SK-N-SH (cell line): ENCODE data around the gene ANO6. TPM values are rescaled to one million over a fixed set of nuclear protein-coding genes. Genes with fewer than 3 reads are reported as not detected.

Experiments used
- CTCF ChIA-PET: fragments of 300-600, 350-600 bp; formaldehyde crosslinking; extraction: SDS; loops from one replicate; lab custom pipeline; 2021; lab: Yijun Ruan, JAX
- POLR2A ChIA-PET: fragments of 350-600 bp; sonication (Branson Sonifier 250); formaldehyde crosslinking; extraction: SDS; loops from one replicate; lab custom pipeline; 2020; ENCODE audit warnings: antibody characterized with exemption, inconsistent platforms; lab: Yijun Ruan, JAX
- DNase-seq: peaks from one replicate; pipeline ENCODE4 v3.0.0; 2012
- H2AFZ ChIP-seq: fragments of 200-600 bp; sonication (generic); 2 replicates; pipeline ENCODE4 v1.8.1; 2016; ENCODE audit warnings: antibody characterized with exemption, mild to moderate bottlenecking, low read depth
- H3F3A ChIP-seq: fragments of 200-600 bp; sonication (generic); replicated peaks from 2 replicates; pipeline ENCODE3; 2016; ENCODE audit warnings: antibody characterized with exemption, mild to moderate bottlenecking; ENCODE audit not compliant: insufficient read depth
- H3K27ac ChIP-seq, 2 experiments: fragments of 200-500 bp in 1 of 2; fragments of 200-600 bp in 1 of 2; sonication (Bioruptor generic) in 1 of 2; sonication (generic), shearing (Covaris generic) in 1 of 2; 2 replicates each; pipeline versions ENCODE4 v1.5.1 to v1.6.1; 2014 to 2016; ENCODE audit warnings: low read depth in 2 of 2, inconsistent platforms in 1 of 2, low read length in 1 of 2, mild to moderate bottlenecking in 1 of 2, mixed read lengths in 1 of 2
- H3K27me3 ChIP-seq: fragments of 200-600 bp; sonication (generic), shearing (Covaris generic); 2 replicates; pipeline ENCODE4 v1.6.1; 2016; ENCODE audit warnings: mixed run types; ENCODE audit not compliant: insufficient read depth
- H3K36me3 ChIP-seq, 2 experiments: fragments of 200-500 bp in 1 of 2; fragments of 200-600 bp in 1 of 2; sonication (Bioruptor generic) in 1 of 2; sonication (generic) in 1 of 2; replicated peaks in 1 of 2; 2 replicates each; pipeline versions ENCODE3 to v1.5.1; 2014 to 2016; ENCODE audit warnings: low read length in 1 of 2, mild to moderate bottlenecking in 1 of 2; ENCODE audit not compliant: insufficient read depth in 2 of 2, control insufficient read depth in 1 of 2
- H3K4me1 ChIP-seq, 2 experiments: fragments of 200-500 bp in 1 of 2; fragments of 200-600 bp in 1 of 2; sonication (Bioruptor generic) in 1 of 2; sonication (generic), shearing (Covaris generic) in 1 of 2; 2 replicates each; pipeline versions ENCODE4 v1.5.1 to v1.6.1; 2014 to 2016; ENCODE audit warnings: low read depth in 1 of 2, low read length in 1 of 2, mixed run types in 1 of 2; ENCODE audit not compliant: insufficient read depth in 2 of 2, control insufficient read depth in 1 of 2
- H3K4me2 ChIP-seq: fragments of 200-600 bp; sonication (generic), shearing (Covaris generic); 2 replicates; pipeline ENCODE4 v1.6.1; 2017; ENCODE audit warnings: mixed run types
- H3K4me3 ChIP-seq, 2 experiments: fragments of 200-500 bp in 1 of 2; fragments of 200-600 bp in 1 of 2; sonication (Bioruptor generic) in 1 of 2; sonication (generic), shearing (Covaris generic) in 1 of 2; 2 replicates each; pipeline versions ENCODE4 v1.5.1 to v1.8.1; 2014 to 2016; ENCODE audit warnings: low read depth in 2 of 2, inconsistent platforms in 1 of 2, low read length in 1 of 2, mild to moderate bottlenecking in 1 of 2, mixed read lengths in 1 of 2, moderate library complexity in 1 of 2
- H3K79me2 ChIP-seq: fragments of 200-600 bp; sonication (generic); 2 replicates; pipeline ENCODE4 v1.8.1; 2017; ENCODE audit warnings: mild to moderate bottlenecking; ENCODE audit not compliant: insufficient read depth
- H3K9ac ChIP-seq: fragments of 200-600 bp; sonication (generic); 2 replicates; pipeline ENCODE4 v1.6.1; 2017; ENCODE audit warnings: mixed run types
- H3K9me2 ChIP-seq: fragments of 200-600 bp; sonication (generic); 2 replicates; pipeline ENCODE4 v1.6.1; 2017; ENCODE audit warnings: mixed run types
- H3K9me3 ChIP-seq: fragments of 200-600 bp; sonication (generic); 2 replicates; pipeline ENCODE4 v1.6.1; 2017; ENCODE audit warnings: mixed run types, mild to moderate bottlenecking, moderate library complexity
- H4K20me1 ChIP-seq: fragments of 200-600 bp; sonication (generic); 2 replicates; pipeline ENCODE4 v1.6.1; 2017; ENCODE audit warnings: mild to moderate bottlenecking, mixed run types; ENCODE audit not compliant: insufficient read depth
- CHD2 ChIP-seq: fragments of 150-350 bp; IDR thresholded peaks from 2 replicates; pipeline ENCODE4 v1.6.1; 2018; ENCODE audit warnings: low read length; ENCODE audit not compliant: partially characterized antibody
- ELF1 ChIP-seq: IDR thresholded peaks from 2 replicates; pipeline ENCODE4 v1.4.0; 2012
- FOXJ3 ChIP-seq: sonication (generic); formaldehyde crosslinking; IDR thresholded peaks from 2 replicates; pipeline ENCODE4 v1.5.1; 2020; ENCODE audit warnings: mild to moderate bottlenecking, missing genetic modification reagents
- GABPA ChIP-seq: IDR thresholded peaks from 2 replicates; pipeline ENCODE4 v1.4.0; 2012; ENCODE audit warnings: low read depth, mild to moderate bottlenecking
- IRF3 ChIP-seq: fragments of 150-350 bp; IDR thresholded peaks from 2 replicates; pipeline ENCODE4 v1.6.1; 2016; ENCODE audit warnings: mild to moderate bottlenecking, low read depth, low read length
- MAX ChIP-seq: IDR thresholded peaks from 2 replicates; pipeline ENCODE4 v1.4.0; 2012; ENCODE audit warnings: low read depth
- MXI1 ChIP-seq: IDR thresholded peaks from 2 replicates; pipeline ENCODE4 v1.6.1; 2012; ENCODE audit warnings: mild to moderate bottlenecking, low read depth, low read length, improper control_type of control experiment
- NFIC ChIP-seq: IDR thresholded peaks from 2 replicates; pipeline ENCODE4 v1.4.0; 2012; ENCODE audit warnings: borderline replicate concordance
- NRF1 ChIP-seq: IDR thresholded peaks from 2 replicates; pipeline ENCODE4 v1.6.1; 2012; ENCODE audit warnings: low read depth, mild to moderate bottlenecking, low read length
- POLR2AphosphoS5 ChIP-seq: IDR thresholded peaks from 2 replicates; pipeline ENCODE4 v1.6.1; 2012; ENCODE audit warnings: low read depth, low read length
- RXRA ChIP-seq: IDR thresholded peaks from 2 replicates; pipeline ENCODE4 v1.4.0; 2012; ENCODE audit warnings: low read depth, mild to moderate bottlenecking, borderline replicate concordance
- USF1 ChIP-seq: IDR thresholded peaks from 2 replicates; pipeline ENCODE4 v1.4.0; 2012; ENCODE audit warnings: low read depth, borderline replicate concordance
- USF2 ChIP-seq: fragments of 150-350 bp; IDR thresholded peaks from 2 replicates; pipeline ENCODE4 v1.6.1; 2017; ENCODE audit warnings: antibody characterized with exemption, low read length, low read depth, borderline replicate concordance
- YY1 ChIP-seq: IDR thresholded peaks from 2 replicates; pipeline ENCODE4 v1.4.0; 2012; ENCODE audit warnings: low read depth, mild to moderate bottlenecking
- ZBTB33 ChIP-seq: IDR thresholded peaks from 2 replicates; pipeline ENCODE4 v1.4.0; 2012; ENCODE audit warnings: low read depth, borderline replicate concordance
- WGBS: methylation state at CpG from one replicate; pipeline ENCODE4 v1.1.6; 2017; ENCODE audit warnings: low lambda C conversion rate; 5-methylcytosine and 5-hydroxymethylcytosine counted together
- polyA plus RNA-seq, 3 experiments: library from polyadenylated mRNA; depleted of rRNA; stranded (reverse); fragments of >200 nt; gene quantifications; 2 replicates each; pipeline ENCODE4 v1.2.3, GENCODE V29; 2012

ANO6 gene
- polyA plus RNA-seq, 1 of the 3 experiments (the other 2 are of a cell fraction): 20.1 TPM

GRCh38 chr12:45350861-45351260 lies 135.0 kb downstream of the ANO6 start:
- no peak overlapping the region for H3K27ac ChIP-seq
- WGBS: 89% methylated on average over 3 of the region's 3 CpGs
- H3K4me1 ChIP-seq: peaks cover 0 to 32% of the 10 kb centered on the region in 2 experiments
- no peak overlapping the region for H3K4me2 ChIP-seq
- ChIA-PET POLR2A (no interaction called here), CTCF (interaction anchor here (1.2 to 1.4 kb wide), 2 partner anchors 12 to 38 kb away, joined by 3 read pairs; no protein-coding TSS in a partner anchor)
- peaks cover 36 to 62% of the 10 kb centered on the region in 2 experiments for H3K36me3 ChIP-seq
- H3K9ac ChIP-seq: no peak overlapping the region
- no peak overlapping the region for H2AFZ ChIP-seq
- no peak for DNase-seq
- H4K20me1 ChIP-seq: no peaks in the 10 kb centered on the region
- H3K9me2 ChIP-seq: no peaks in the 10 kb centered on the region
- H3F3A ChIP-seq: peaks cover 3% of the 10 kb centered on the region
- no peaks in the 10 kb centered on the region for H3K9me3 ChIP-seq
- H3K4me3 ChIP-seq: no peak overlapping the region
- TF ChIP-seq ZBTB33: no peak
- TF ChIP-seq MAX: no peak
- no peak for TF ChIP-seq USF2
- no peak for TF ChIP-seq USF1
- no peak for TF ChIP-seq GABPA
- no peak for TF ChIP-seq YY1
- no peak for TF ChIP-seq IRF3
- no peak for TF ChIP-seq CHD2
- TF ChIP-seq NRF1: no peak
- TF ChIP-seq POLR2AphosphoS5: no peak
- TF ChIP-seq NFIC: no peak
- TF ChIP-seq FOXJ3: no peak
- TF ChIP-seq RXRA: no peak
- no peak for TF ChIP-seq MXI1
- no peak for TF ChIP-seq ELF1
- H3K79me2 ChIP-seq: no peaks in the 10 kb centered on the region
- H3K27me3 ChIP-seq: no peaks in the 10 kb centered on the region
